Tibial nerve (tissue), 4 donors: ENCODE measurements around the gene TOX2.

Experiments
- CTCF ChIP-seq, 5 experiments: fragments of 200-600 bp in 3 of 5; fragments of 450-650 bp in 2 of 5; sonication (generic) in 3 of 5; IDR thresholded peaks; one replicate each; pipeline ENCODE4 v1.5.1; 2016 to 2019; ENCODE audit warnings: antibody characterized with exemption in 5 of 5, mild to moderate bottlenecking in 3 of 5, moderate library complexity in 2 of 5
- EP300 ChIP-seq, 2 donors: sonication (generic); formaldehyde crosslinking; IDR thresholded peaks; one replicate each; pipeline ENCODE4 v1.6.1; 2017; ENCODE audit warnings: antibody characterized with exemption in 2 of 2, mild to moderate bottlenecking in 1 of 2
- POLR2A ChIP-seq, 2 donors: fragments of 450-650 bp; IDR thresholded peaks; one replicate each; pipeline ENCODE4 v1.6.1; 2017; ENCODE audit warnings: antibody characterized with exemption in 2 of 2, mild to moderate bottlenecking in 2 of 2, moderate library complexity in 2 of 2

GRCh38 chr20:44011251-44011940 lies 96.7 kb downstream of the TOX2 start:
- TF ChIP-seq CTCF (IDR thresholded peaks at IDR 0.05) (no peak), EP300 (IDR thresholded peaks at IDR 0.05) (no peak), POLR2A (IDR thresholded peaks at IDR 0.05) (no peak)
